ENCODE results near the gene PIP5K1C.
"Not testable (repeated sequence)": the region's sequence is repeated elsewhere in the genome, so short reads cannot be mapped to it uniquely, and the experiment has no call there.

The PIP5K1C gene

GRCh38 chr19:3669082-3669946 is 31.0 kb downstream of the PIP5K1C start:
- Histone ChIP-seq H3K9me3 (ENCODE audit: control insufficient read depth, insufficient read depth, low read length) (no peaks in the 10 kb centered on the region), H3K9ac (ENCODE audit: low read depth, low read length) (peak overlapping the region; percentile 54), H3K4me1 (ENCODE audit: control insufficient read depth, insufficient read depth, low read length) (peaks cover 4% of the 10 kb centered on the region), H3K4me3 (ENCODE audit: low read depth, low read length) (no peak overlapping the region), H3K36me3 (ENCODE audit: control insufficient read depth, insufficient read depth, low read length) (peaks cover 10% of the 10 kb centered on the region), H3K27me3 (ENCODE audit: control insufficient read depth, insufficient read depth, low read length) (no peaks in the 10 kb centered on the region)

GRCh38 chr19:3668331-3669081 is 31.8 kb downstream of the PIP5K1C start:
- no peak overlapping the region for H3K4me3 ChIP-seq (ENCODE audit: low read depth, low read length)
- no peak overlapping the region for H3K9ac ChIP-seq (ENCODE audit: low read depth, low read length)
- peaks cover 17% of the 10 kb centered on the region for H3K36me3 ChIP-seq (ENCODE audit: control insufficient read depth, insufficient read depth, low read length)
- no peaks in the 10 kb centered on the region for H3K9me3 ChIP-seq (ENCODE audit: control insufficient read depth, insufficient read depth, low read length)
- H3K27me3 ChIP-seq (ENCODE audit: control insufficient read depth, insufficient read depth, low read length) = no peaks in the 10 kb centered on the region
- H3K4me1 ChIP-seq (ENCODE audit: control insufficient read depth, insufficient read depth, low read length) = peaks cover 4% of the 10 kb centered on the region

- H3K4me1 ChIP-seq (ENCODE audit: control insufficient read depth, insufficient read depth, low read length) = peaks cover 4% of the 10 kb centered on the region
- H3K9ac ChIP-seq (ENCODE audit: low read depth, low read length) = no peak overlapping the region
- H3K36me3 ChIP-seq (ENCODE audit: control insufficient read depth, insufficient read depth, low read length) = peaks cover 19% of the 10 kb centered on the region
- H3K9me3 ChIP-seq (ENCODE audit: control insufficient read depth, insufficient read depth, low read length) = no peaks in the 10 kb centered on the region
- H3K4me3 ChIP-seq (ENCODE audit: low read depth, low read length) = no peak overlapping the region
- no peaks in the 10 kb centered on the region for H3K27me3 ChIP-seq (ENCODE audit: control insufficient read depth, insufficient read depth, low read length)
These were observed 32.5 kb downstream of the PIP5K1C start for GRCh38 chr19:3667766-3668165.

- Histone ChIP-seq H3K9ac (ENCODE audit: low read depth, low read length) (no peak overlapping the region), H3K4me1 (ENCODE audit: control insufficient read depth, insufficient read depth, low read length) (peaks cover under 1% of the 10 kb centered on the region), H3K36me3 (ENCODE audit: control insufficient read depth, insufficient read depth, low read length) (peaks cover 19% of the 10 kb centered on the region), H3K4me3 (ENCODE audit: low read depth, low read length) (no peak overlapping the region), H3K27me3 (ENCODE audit: control insufficient read depth, insufficient read depth, low read length) (no peaks in the 10 kb centered on the region), H3K9me3 (ENCODE audit: control insufficient read depth, insufficient read depth, low read length) (no peaks in the 10 kb centered on the region)
These were observed 33.1 kb downstream of the PIP5K1C start for GRCh38 chr19:3667037-3667638.

GRCh38 chr19:3666545-3666856 is 33.8 kb downstream of the PIP5K1C start:
- not testable (repeated sequence) for H3K4me1 ChIP-seq (ENCODE audit: control insufficient read depth, insufficient read depth, low read length); H3K9ac ChIP-seq (ENCODE audit: low read depth, low read length); H3K4me3 ChIP-seq (ENCODE audit: low read depth, low read length); H3K27me3 ChIP-seq (ENCODE audit: control insufficient read depth, insufficient read depth, low read length); H3K9me3 ChIP-seq (ENCODE audit: control insufficient read depth, insufficient read depth, low read length)
- H3K36me3 ChIP-seq (ENCODE audit: control insufficient read depth, insufficient read depth, low read length) = peaks cover 23% of the 10 kb centered on the region

GRCh38 chr19:3665681-3666544 is 34.4 kb downstream of the PIP5K1C start:
- no peak overlapping the region for H3K4me3 ChIP-seq (ENCODE audit: low read depth, low read length)
- H3K27me3 ChIP-seq (ENCODE audit: control insufficient read depth, insufficient read depth, low read length) = no peaks in the 10 kb centered on the region
- no peaks in the 10 kb centered on the region for H3K4me1 ChIP-seq (ENCODE audit: control insufficient read depth, insufficient read depth, low read length)
- peaks cover 28% of the 10 kb centered on the region for H3K36me3 ChIP-seq (ENCODE audit: control insufficient read depth, insufficient read depth, low read length)
- H3K9ac ChIP-seq (ENCODE audit: low read depth, low read length) = no peak overlapping the region
- no peaks in the 10 kb centered on the region for H3K9me3 ChIP-seq (ENCODE audit: control insufficient read depth, insufficient read depth, low read length)

- no peaks in the 10 kb centered on the region for H3K27me3 ChIP-seq (ENCODE audit: control insufficient read depth, insufficient read depth, low read length)
- peaks cover 34% of the 10 kb centered on the region for H3K36me3 ChIP-seq (ENCODE audit: control insufficient read depth, insufficient read depth, low read length)
- no peak overlapping the region for H3K4me3 ChIP-seq (ENCODE audit: low read depth, low read length)
- H3K9me3 ChIP-seq (ENCODE audit: control insufficient read depth, insufficient read depth, low read length) = no peaks in the 10 kb centered on the region
- H3K9ac ChIP-seq (ENCODE audit: low read depth, low read length) = no peak overlapping the region
- H3K4me1 ChIP-seq (ENCODE audit: control insufficient read depth, insufficient read depth, low read length) = no peaks in the 10 kb centered on the region
These were observed 35.2 kb downstream of the PIP5K1C start for GRCh38 chr19:3664879-3665642.

GRCh38 chr19:3663838-3664237 is 36.4 kb downstream of the PIP5K1C start:
- Histone ChIP-seq H3K9me3 (ENCODE audit: control insufficient read depth, insufficient read depth, low read length) (no peaks in the 10 kb centered on the region), H3K4me1 (ENCODE audit: control insufficient read depth, insufficient read depth, low read length) (no peaks in the 10 kb centered on the region), H3K4me3 (ENCODE audit: low read depth, low read length) (no peak overlapping the region), H3K36me3 (ENCODE audit: control insufficient read depth, insufficient read depth, low read length) (peaks cover 40% of the 10 kb centered on the region), H3K27me3 (ENCODE audit: control insufficient read depth, insufficient read depth, low read length) (no peaks in the 10 kb centered on the region), H3K9ac (ENCODE audit: low read depth, low read length) (no peak overlapping the region)

GRCh38 chr19:3661284-3662238 is 38.7 kb downstream of the PIP5K1C start:
- no peak overlapping the region for H3K9ac ChIP-seq (ENCODE audit: low read depth, low read length)
- H3K4me1 ChIP-seq (ENCODE audit: control insufficient read depth, insufficient read depth, low read length) = no peaks in the 10 kb centered on the region

GRCh38 chr19:3660493-3661219 is 39.6 kb downstream of the PIP5K1C start:
- Histone ChIP-seq H3K27me3 (ENCODE audit: control insufficient read depth, insufficient read depth, low read length) (no peaks in the 10 kb centered on the region), H3K9me3 (ENCODE audit: control insufficient read depth, insufficient read depth, low read length) (no peaks in the 10 kb centered on the region), H3K36me3 (ENCODE audit: control insufficient read depth, insufficient read depth, low read length) (peaks cover 59% of the 10 kb centered on the region), H3K4me3 (ENCODE audit: low read depth, low read length) (no peak overlapping the region), H3K4me1 (ENCODE audit: control insufficient read depth, insufficient read depth, low read length) (no peaks in the 10 kb centered on the region), H3K9ac (ENCODE audit: low read depth, low read length) (no peak overlapping the region)

More at GRCh38 chr19:3661284-3662238, 38.7 kb downstream of the PIP5K1C start:
- H3K9me3 ChIP-seq (ENCODE audit: control insufficient read depth, insufficient read depth, low read length) = no peaks in the 10 kb centered on the region
- no peaks in the 10 kb centered on the region for H3K27me3 ChIP-seq (ENCODE audit: control insufficient read depth, insufficient read depth, low read length)
- no peak overlapping the region for H3K4me3 ChIP-seq (ENCODE audit: low read depth, low read length)
- H3K36me3 ChIP-seq (ENCODE audit: control insufficient read depth, insufficient read depth, low read length) = peaks cover 50% of the 10 kb centered on the region
